ENCODE measurements around the gene AKT1S1. TPM values are rescaled to one million over a fixed set of nuclear protein-coding genes. Genes with fewer than 3 reads are reported as not detected.
A peak's percentile ranks its signal among the peaks of the same experiment; 100 is the strongest.

The AKT1S1 gene
- total RNA-seq, 1 experiment from 2014 or later = 70.6 TPM

DNA sequence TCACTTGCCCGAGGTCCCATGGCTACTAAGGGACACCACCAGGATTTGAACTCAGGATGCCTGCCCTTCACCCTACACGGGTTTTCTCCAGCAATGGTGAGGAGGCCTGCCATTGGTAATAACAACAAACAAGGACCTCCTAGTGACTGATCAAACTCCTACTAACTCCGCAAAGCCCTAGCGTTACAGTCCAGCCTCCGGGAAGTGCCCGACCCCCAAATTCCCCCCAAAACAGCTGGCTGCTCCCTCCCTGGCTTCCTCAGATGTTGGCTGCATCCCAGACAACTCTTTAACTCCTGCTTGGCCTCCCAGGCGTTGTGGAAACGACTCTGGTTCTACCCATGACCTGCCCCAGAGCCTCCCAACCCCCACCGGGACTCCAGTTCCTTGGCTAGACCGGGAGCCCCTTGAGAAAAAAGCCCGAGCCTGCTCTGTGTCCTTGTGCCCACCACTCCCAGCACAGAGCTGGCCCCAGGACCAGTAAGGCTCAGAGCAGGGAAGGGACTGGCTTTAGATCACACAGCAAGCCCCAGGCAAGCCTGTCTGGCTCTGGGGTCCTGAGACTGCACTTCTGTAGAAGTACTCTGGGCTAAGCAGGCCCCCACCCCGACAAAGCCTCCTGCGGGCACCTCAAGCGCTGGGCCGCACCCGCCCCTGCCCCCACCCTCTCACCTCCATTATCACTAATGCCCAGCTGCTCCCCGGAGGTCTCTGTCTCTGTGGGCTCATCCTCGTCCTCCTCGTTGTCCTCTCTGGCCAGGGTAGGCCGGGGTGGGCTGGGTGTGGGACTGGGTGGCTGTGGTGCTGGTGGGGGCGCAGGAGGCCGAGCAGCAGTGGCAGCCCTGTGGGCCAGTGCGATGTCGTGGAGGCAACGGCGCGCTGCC lies 4.7 kb downstream of the AKT1S1 start:
- POLR2A ChIA-PET = interaction anchor here (0.6 kb wide), 1 partner anchor 365 kb away, joined by 3 read pairs; no protein-coding TSS in a partner anchor
- DNase-seq (ENCODE audit: low read depth, low spot score) (no peak), ATAC-seq (no peak)
- no peaks in the 10 kb centered on the region for H4K20me1 ChIP-seq (ENCODE audit: insufficient read depth)
- H3K27me3 ChIP-seq (ENCODE audit: insufficient read depth, low read length) = no peaks in the 10 kb centered on the region
- CTCF ChIA-PET = no interaction called here
- no TSS peak for BruUV-seq (replicated peaks)
- peaks cover 26% of the 10 kb centered on the region for H3K79me2 ChIP-seq (ENCODE audit: insufficient read depth, low read length)
- no peaks in the 10 kb centered on the region for H3K9me2 ChIP-seq (ENCODE audit: insufficient read depth)
- H3K36me3 ChIP-seq (ENCODE audit: control insufficient read depth in 1 of 2, insufficient read depth in 2 of 2, low read length in 2 of 2) = peaks cover 0 to 9% of the 10 kb centered on the region in 2 experiments; a peak in 1 of 4 replicates
- H3K27ac ChIP-seq (ENCODE audit: low read depth, low read length) = 0 out of 2 replicates have a peak overlapping the region, but pooled peaks have one; percentile 20
- RAD21 ChIA-PET (ENCODE audit: low non-redundant PET in 1 of 2, low total read pairs in 2 of 2, uncharacterized antibody in 2 of 2, unreplicated experiment in 2 of 2) = no interaction called here
- H3K4me2 ChIP-seq (ENCODE audit: low read length) = no peak overlapping the region
- H3K9me3 ChIP-seq (ENCODE audit: control insufficient read depth in 1 of 2, insufficient read depth in 1 of 2, low read depth in 1 of 2, low read length in 2 of 2) = no peaks in the 10 kb centered on the region
- H3K9ac ChIP-seq (ENCODE audit: low read length) = no peak overlapping the region
- no peak overlapping the region for H2AFZ ChIP-seq (ENCODE audit: low read depth, low read length, poor library complexity, severe bottlenecking)
- intact Hi-C loops (cut with micrococcal nuclease) = no loop called here
- no peak overlapping the region for H3K4me3 ChIP-seq (replicated peaks in 1 of 2; ENCODE audit: low read depth in 1 of 2, low read length in 2 of 2)
- peaks cover 21 to 46% of the 10 kb centered on the region in 2 experiments; a peak in 3 of 4 replicates for H3K4me1 ChIP-seq (ENCODE audit: control insufficient read depth in 1 of 2, insufficient read depth in 2 of 2, low read length in 2 of 2)
- TF ChIP-seq SRF (IDR thresholded peaks at IDR 0.05; ENCODE audit: low read depth) (no peak), POLR2AphosphoS5 (IDR thresholded peaks at IDR 0.05; ENCODE audit: low read depth, low read length) (no peak), EZH2 (IDR thresholded peaks at IDR 0.05) (no peak), RAD21 (IDR thresholded peaks at IDR 0.05; ENCODE audit: low read depth) (no peak), ZNF274 (IDR thresholded peaks at IDR 0.05; ENCODE audit: low read depth, low read length) (no peak), ZFX (IDR thresholded peaks at IDR 0.05) (no peak), EGR1 (IDR thresholded peaks at IDR 0.05; ENCODE audit: low read depth) (no peak), CEBPB (IDR thresholded peaks at IDR 0.05; ENCODE audit: low read depth) (no peak), TCF7L2 (IDR thresholded peaks at IDR 0.05; ENCODE audit: borderline replicate concordance, extremely low read depth, insufficient read depth, insufficient read length) (no peak), FOSL1 (IDR thresholded peaks at IDR 0.05; ENCODE audit: low read depth) (no peak)
- TF ChIP-seq, protein P1, sequence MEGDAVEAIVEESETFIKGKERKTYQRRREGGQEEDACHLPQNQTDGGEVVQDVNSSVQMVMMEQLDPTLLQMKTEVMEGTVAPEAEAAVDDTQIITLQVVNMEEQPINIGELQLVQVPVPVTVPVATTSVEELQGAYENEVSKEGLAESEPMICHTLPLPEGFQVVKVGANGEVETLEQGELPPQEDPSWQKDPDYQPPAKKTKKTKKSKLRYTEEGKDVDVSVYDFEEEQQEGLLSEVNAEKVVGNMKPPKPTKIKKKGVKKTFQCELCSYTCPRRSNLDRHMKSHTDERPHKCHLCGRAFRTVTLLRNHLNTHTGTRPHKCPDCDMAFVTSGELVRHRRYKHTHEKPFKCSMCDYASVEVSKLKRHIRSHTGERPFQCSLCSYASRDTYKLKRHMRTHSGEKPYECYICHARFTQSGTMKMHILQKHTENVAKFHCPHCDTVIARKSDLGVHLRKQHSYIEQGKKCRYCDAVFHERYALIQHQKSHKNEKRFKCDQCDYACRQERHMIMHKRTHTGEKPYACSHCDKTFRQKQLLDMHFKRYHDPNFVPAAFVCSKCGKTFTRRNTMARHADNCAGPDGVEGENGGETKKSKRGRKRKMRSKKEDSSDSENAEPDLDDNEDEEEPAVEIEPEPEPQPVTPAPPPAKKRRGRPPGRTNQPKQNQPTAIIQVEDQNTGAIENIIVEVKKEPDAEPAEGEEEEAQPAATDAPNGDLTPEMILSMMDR (IDR thresholded peaks at IDR 0.05 in 2 of 3, conservative IDR thresholded peaks at IDR 0.05 in 1 of 3; ENCODE audit: borderline replicate concordance in 1 of 3, insufficient read depth in 1 of 3, low read depth in 2 of 3, low read length in 2 of 3) = no peak
- TF ChIP-seq, protein P2, sequence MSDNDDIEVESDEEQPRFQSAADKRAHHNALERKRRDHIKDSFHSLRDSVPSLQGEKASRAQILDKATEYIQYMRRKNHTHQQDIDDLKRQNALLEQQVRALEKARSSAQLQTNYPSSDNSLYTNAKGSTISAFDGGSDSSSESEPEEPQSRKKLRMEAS (IDR thresholded peaks at IDR 0.05) = no peak
- TF ChIP-seq, protein P3, sequence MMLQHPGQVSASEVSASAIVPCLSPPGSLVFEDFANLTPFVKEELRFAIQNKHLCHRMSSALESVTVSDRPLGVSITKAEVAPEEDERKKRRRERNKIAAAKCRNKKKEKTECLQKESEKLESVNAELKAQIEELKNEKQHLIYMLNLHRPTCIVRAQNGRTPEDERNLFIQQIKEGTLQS (IDR thresholded peaks at IDR 0.05) = no peak
